Activated T-helper 2 cell treated with anti-CD3 and anti-CD28 coated beads, Interferon-gamma antibody, Interleukin-2, Interleukin-4, amounts not matched to agents 10 μg/mL and 5 μg/mL and 100 μg/mL, durations not matched to agents 14 hours and 24 hours and 36 hours (primary cell): Measurements from ENCODE around the gene NRG2. TPM values are rescaled to one million over a fixed set of nuclear protein-coding genes. Genes with fewer than 3 reads are reported as not detected.

Experiments
- DNase-seq: peaks from one replicate; pipeline ENCODE4 v3.0.0; 2021; ENCODE audit warnings: low spot score
- H3K27ac Mint-ChIP-seq: one replicate; pipeline ENCODE4 v1.8.0; 2021; ENCODE audit warnings: mixed read lengths
- H3K27me3 Mint-ChIP-seq: one replicate; pipeline ENCODE4 v1.8.0; 2021; ENCODE audit warnings: low read depth, mixed read lengths
- H3K36me3 Mint-ChIP-seq: one replicate; pipeline ENCODE4 v1.8.0; 2021; ENCODE audit warnings: low read depth, mixed read lengths
- H3K4me1 Mint-ChIP-seq: one replicate; pipeline ENCODE4 v1.8.0; 2021; ENCODE audit warnings: low read depth, mixed read lengths
- H3K4me3 Mint-ChIP-seq: one replicate; pipeline ENCODE4 v1.8.0; 2021; ENCODE audit warnings: low read depth, mild to moderate bottlenecking, moderate library complexity, mixed read lengths
- H3K9me3 Mint-ChIP-seq: one replicate; pipeline ENCODE4 v1.8.0; 2021; ENCODE audit warnings: mixed read lengths
- intact Hi-C: fragments of 100-400 bp; cut with micrococcal nuclease; formaldehyde crosslinking; loops from one replicate; pipeline ENCODE4 v1.15.1; 2023
- total RNA-seq: library from RNA; stranded (reverse); gene quantifications from 2 replicates; pipeline ENCODE4 v1.2.3, GENCODE V29; 2022

NRG2 gene
- total RNA-seq, 1 donor from 2014 or later, result not detected

- Mint-ChIP-seq H3K9me3 (no peaks in the 10 kb centered on the region), H3K4me3 (no peak overlapping the region), H3K4me1 (no peaks in the 10 kb centered on the region), H3K27ac (no peak overlapping the region), H3K36me3 (no peaks in the 10 kb centered on the region), H3K27me3 (peaks cover 24% of the 10 kb centered on the region)
- intact Hi-C loops, result no loop called here
- no peak for DNase-seq
Measured at GRCh38 chr5:139971202-139971725, 71.8 kb downstream of the NRG2 start.

GRCh38 chr5:139969318-139969717 lies 73.8 kb downstream of the NRG2 start:
- Mint-ChIP-seq H3K4me3 (no peak overlapping the region), H3K9me3 (no peaks in the 10 kb centered on the region), H3K27me3 (peaks cover 22% of the 10 kb centered on the region)

GRCh38 chr5:139968547-139969261 lies 74.4 kb downstream of the NRG2 start:
- Mint-ChIP-seq H3K27ac (no peak overlapping the region), H3K4me3 (no peak overlapping the region), H3K27me3 (peaks cover 19% of the 10 kb centered on the region), H3K36me3 (no peaks in the 10 kb centered on the region), H3K9me3 (no peaks in the 10 kb centered on the region), H3K4me1 (no peaks in the 10 kb centered on the region)
- DNase-seq, result peak; percentile 80
- intact Hi-C loops, result loop anchor here (1.0 kb wide), 1 partner anchor 181 kb away; no protein-coding TSS in a partner anchor

More at GRCh38 chr5:139969318-139969717, 73.8 kb downstream of the NRG2 start:
- intact Hi-C loops, result no loop called here
- DNase-seq, result no peak
- H3K27ac Mint-ChIP-seq, result no peak overlapping the region
- H3K4me1 Mint-ChIP-seq, result no peaks in the 10 kb centered on the region
- H3K36me3 Mint-ChIP-seq, result no peaks in the 10 kb centered on the region

GRCh38 chr5:139967353-139967752 lies 75.7 kb downstream of the NRG2 start:
- H3K27ac Mint-ChIP-seq, result no peak overlapping the region
- H3K4me3 Mint-ChIP-seq, result no peak overlapping the region
- H3K27me3 Mint-ChIP-seq, result peaks cover 19% of the 10 kb centered on the region
- no peaks in the 10 kb centered on the region for H3K4me1 Mint-ChIP-seq
- intact Hi-C loops, result no loop called here
- H3K9me3 Mint-ChIP-seq, result no peaks in the 10 kb centered on the region
- DNase-seq, result no peak
- H3K36me3 Mint-ChIP-seq, result no peaks in the 10 kb centered on the region

GRCh38 chr5:139966856-139967255 lies 76.2 kb downstream of the NRG2 start:
- intact Hi-C loops, result no loop called here
- Mint-ChIP-seq H3K27me3 (peaks cover 22% of the 10 kb centered on the region), H3K36me3 (no peaks in the 10 kb centered on the region), H3K27ac (no peak overlapping the region), H3K4me1 (no peaks in the 10 kb centered on the region), H3K9me3 (no peaks in the 10 kb centered on the region), H3K4me3 (no peak overlapping the region)
- DNase-seq, result no peak

- no peaks in the 10 kb centered on the region for H3K36me3 Mint-ChIP-seq
- H3K9me3 Mint-ChIP-seq, result no peaks in the 10 kb centered on the region
- H3K4me1 Mint-ChIP-seq, result no peaks in the 10 kb centered on the region
- H3K27me3 Mint-ChIP-seq, result peaks cover 16% of the 10 kb centered on the region
- intact Hi-C loops, result no loop called here
- H3K4me3 Mint-ChIP-seq, result no peak overlapping the region
- H3K27ac Mint-ChIP-seq, result no peak overlapping the region
- no peak for DNase-seq
Measured at GRCh38 chr5:139964994-139965565, 78.0 kb downstream of the NRG2 start.

- intact Hi-C loops, result no loop called here
- Mint-ChIP-seq H3K36me3 (no peaks in the 10 kb centered on the region), H3K27me3 (peaks cover 9% of the 10 kb centered on the region), H3K4me1 (no peaks in the 10 kb centered on the region), H3K9me3 (no peaks in the 10 kb centered on the region), H3K27ac (no peak overlapping the region), H3K4me3 (no peak overlapping the region)
- DNase-seq, result no peak
Measured at GRCh38 chr5:139964266-139964993, 78.7 kb downstream of the NRG2 start.

GRCh38 chr5:139962445-139962844 lies 80.7 kb downstream of the NRG2 start:
- intact Hi-C loops, result no loop called here
- H3K4me3 Mint-ChIP-seq, result no peak overlapping the region
- H3K9me3 Mint-ChIP-seq, result no peaks in the 10 kb centered on the region
- H3K27ac Mint-ChIP-seq, result no peak overlapping the region
- H3K4me1 Mint-ChIP-seq, result no peaks in the 10 kb centered on the region
- no peak for DNase-seq
- no peaks in the 10 kb centered on the region for H3K36me3 Mint-ChIP-seq
- peaks cover 3% of the 10 kb centered on the region for H3K27me3 Mint-ChIP-seq

- H3K4me3 Mint-ChIP-seq, result no peak overlapping the region
- no peaks in the 10 kb centered on the region for H3K9me3 Mint-ChIP-seq
- H3K36me3 Mint-ChIP-seq, result no peaks in the 10 kb centered on the region
- no peaks in the 10 kb centered on the region for H3K4me1 Mint-ChIP-seq
- no peak overlapping the region for H3K27ac Mint-ChIP-seq
- peaks cover 3% of the 10 kb centered on the region for H3K27me3 Mint-ChIP-seq
- intact Hi-C loops, result no loop called here
- DNase-seq, result no peak
Measured at GRCh38 chr5:139961435-139962157, 81.5 kb downstream of the NRG2 start.

GRCh38 chr5:139960723-139961383 lies 82.2 kb downstream of the NRG2 start:
- Mint-ChIP-seq H3K27me3 (peaks cover 5% of the 10 kb centered on the region), H3K27ac (no peak overlapping the region), H3K9me3 (no peaks in the 10 kb centered on the region), H3K4me3 (no peak overlapping the region), H3K4me1 (no peaks in the 10 kb centered on the region), H3K36me3 (no peaks in the 10 kb centered on the region)
- intact Hi-C loops, result no loop called here
- DNase-seq, result no peak

GRCh38 chr5:139958432-139959148 lies 84.5 kb downstream of the NRG2 start:
- Mint-ChIP-seq H3K4me1 (no peaks in the 10 kb centered on the region), H3K36me3 (no peaks in the 10 kb centered on the region), H3K4me3 (no peak overlapping the region), H3K27me3 (peaks cover 6% of the 10 kb centered on the region), H3K9me3 (no peaks in the 10 kb centered on the region), H3K27ac (no peak overlapping the region)
- no peak for DNase-seq
- intact Hi-C loops, result no loop called here

GRCh38 chr5:139956342-139956741 lies 86.8 kb downstream of the NRG2 start:
- Mint-ChIP-seq H3K27ac (no peak overlapping the region), H3K4me3 (no peak overlapping the region), H3K9me3 (no peaks in the 10 kb centered on the region), H3K36me3 (no peaks in the 10 kb centered on the region), H3K27me3 (peaks cover 7% of the 10 kb centered on the region), H3K4me1 (no peaks in the 10 kb centered on the region)
- intact Hi-C loops, result no loop called here
- DNase-seq, result no peak
